GM12864 (cell line): ENCODE measurements around the gene SPTBN4.

Source experiments
- DNase-seq: peaks from one replicate; pipeline ENCODE4 v3.0.0-alpha.2; 2011; ENCODE audit warnings: low read depth
- H3K4me3 ChIP-seq: 2 replicates; pipeline ENCODE4 v1.5.1; 2011; ENCODE audit warnings: mild to moderate bottlenecking, low read depth, low read length, control low read depth
- CTCF ChIP-seq: IDR thresholded peaks from 2 replicates; pipeline ENCODE4 v1.5.1; 2011; ENCODE audit warnings: low read depth, mild to moderate bottlenecking, moderate library complexity, low read length, control low read depth, inconsistent platforms; ENCODE audit errors: missing control alignments

The SPTBN4 gene

GRCh38 chr19:40601134-40601974 lies 134.6 kb downstream of the SPTBN4 start, which contains the start of gene LTBP4:
Gene LTBP4, plus strand, starts transcription at chr19:40601369. Its CDS starts 19 bp downstream, at chr19:40601388.
- no peak within 1 kb of the TSS for H3K4me3 ChIP-seq
- TF ChIP-seq CTCF = no peak
- no peak for DNase-seq

GRCh38 chr19:40603071-40603388 lies 136.2 kb downstream of the SPTBN4 start:
- H3K4me3 ChIP-seq = no peak overlapping the region
- DNase-seq = no peak
- TF ChIP-seq CTCF = no peak

GRCh38 chr19:40603389-40604170 lies 136.8 kb downstream of the SPTBN4 start:
- H3K4me3 ChIP-seq = peak overlapping the region; percentile 45
- peak; percentile 92 for DNase-seq
- TF ChIP-seq CTCF = peak; percentile 4

GRCh38 chr19:40604171-40604646 lies 137.4 kb downstream of the SPTBN4 start:
- TF ChIP-seq CTCF = no peak
- peak overlapping the region; percentile 26 for H3K4me3 ChIP-seq
- no peak for DNase-seq

- TF ChIP-seq CTCF = no peak
These were observed 137.9 kb downstream of the SPTBN4 start for GRCh38 chr19:40604647-40605215.

GRCh38 chr19:40605216-40605971 lies 138.6 kb downstream of the SPTBN4 start:
- no peak for DNase-seq
- H3K4me3 ChIP-seq = peak overlapping the region; percentile 60
- peak; percentile 35 for TF ChIP-seq CTCF

More at GRCh38 chr19:40604647-40605215, 137.9 kb downstream of the SPTBN4 start:
- H3K4me3 ChIP-seq = peak overlapping the region; percentile 60
- DNase-seq = no peak
